Measurements from ENCODE around the gene FXYD6. TPM values are rescaled to one million over a fixed set of nuclear protein-coding genes. Genes with fewer than 3 reads are reported as not detected.

Gene FXYD6
- total and polyA plus RNA-seq, 11 donors = 24.6 to 54.0 (median 39.5) TPM

DNA sequence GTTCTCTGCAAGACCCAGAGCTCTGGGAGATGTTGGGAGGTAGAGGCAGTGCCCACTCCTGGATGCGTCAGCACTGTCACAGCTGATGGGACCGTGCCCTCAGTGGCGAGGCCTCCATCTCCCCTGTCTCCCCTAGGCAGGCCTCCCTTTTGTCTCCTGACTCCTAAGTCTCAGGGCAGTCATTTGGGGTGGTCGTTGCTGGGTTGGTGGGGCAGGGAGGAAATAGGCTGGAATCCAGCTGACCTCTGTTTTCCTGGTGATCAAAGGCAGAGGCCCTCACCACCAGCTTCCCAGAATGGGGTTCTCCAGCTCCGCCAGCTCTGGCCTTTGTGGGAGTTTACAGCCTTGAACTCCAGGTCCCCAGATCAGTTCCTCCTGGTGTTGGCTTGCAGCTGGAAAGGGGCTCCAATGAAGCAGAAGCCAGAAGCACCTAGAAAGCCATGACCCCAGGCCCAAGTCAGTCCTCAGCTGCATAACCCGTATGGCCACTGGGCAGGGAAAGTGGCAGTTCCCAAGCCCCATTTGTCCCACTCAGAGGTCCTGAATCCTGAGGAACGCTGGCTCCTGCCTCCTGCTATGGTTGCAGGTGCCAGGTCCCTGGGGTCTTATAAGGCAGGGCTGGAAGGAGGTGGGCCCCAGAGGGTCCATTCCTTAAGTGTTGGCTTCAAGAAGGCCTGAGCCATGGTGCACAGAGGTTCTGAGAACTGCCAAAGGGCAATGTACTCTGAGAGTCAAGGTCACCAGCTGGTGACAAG, 44.6 kb downstream of the FXYD6 start:
- intact Hi-C loops (cut with DNase I) = loop anchor here in 1 of 10 donors (5.0 kb wide), 1 partner anchor 220 kb away; no protein-coding TSS in a partner anchor
- no peaks in the 10 kb centered on the region for H3K27me3 ChIP-seq
- TF ChIP-seq, protein P1, sequence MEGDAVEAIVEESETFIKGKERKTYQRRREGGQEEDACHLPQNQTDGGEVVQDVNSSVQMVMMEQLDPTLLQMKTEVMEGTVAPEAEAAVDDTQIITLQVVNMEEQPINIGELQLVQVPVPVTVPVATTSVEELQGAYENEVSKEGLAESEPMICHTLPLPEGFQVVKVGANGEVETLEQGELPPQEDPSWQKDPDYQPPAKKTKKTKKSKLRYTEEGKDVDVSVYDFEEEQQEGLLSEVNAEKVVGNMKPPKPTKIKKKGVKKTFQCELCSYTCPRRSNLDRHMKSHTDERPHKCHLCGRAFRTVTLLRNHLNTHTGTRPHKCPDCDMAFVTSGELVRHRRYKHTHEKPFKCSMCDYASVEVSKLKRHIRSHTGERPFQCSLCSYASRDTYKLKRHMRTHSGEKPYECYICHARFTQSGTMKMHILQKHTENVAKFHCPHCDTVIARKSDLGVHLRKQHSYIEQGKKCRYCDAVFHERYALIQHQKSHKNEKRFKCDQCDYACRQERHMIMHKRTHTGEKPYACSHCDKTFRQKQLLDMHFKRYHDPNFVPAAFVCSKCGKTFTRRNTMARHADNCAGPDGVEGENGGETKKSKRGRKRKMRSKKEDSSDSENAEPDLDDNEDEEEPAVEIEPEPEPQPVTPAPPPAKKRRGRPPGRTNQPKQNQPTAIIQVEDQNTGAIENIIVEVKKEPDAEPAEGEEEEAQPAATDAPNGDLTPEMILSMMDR (IDR thresholded peaks at IDR 0.05) = no peak
- no peak for TF ChIP-seq POLR2A (IDR thresholded peaks at IDR 0.05)
- ATAC-seq (no peak), DNase-seq (peak in 2 of 5 donors; percentile 4 to 20)
- H3K4me1 ChIP-seq = peaks cover 0 to 52% (median 25%) of the 10 kb centered on the region in 12 donors
- H3K27ac ChIP-seq = no peak overlapping the region
- 74 to 88% (median 83%) methylated on average over 5 to 7 of the region's 7 CpGs for WGBS, 4 donors
- H3K9me3 ChIP-seq = no peaks in the 10 kb centered on the region
- no peak overlapping the region for H3K4me3 ChIP-seq
- no peaks in the 10 kb centered on the region for H3K36me3 ChIP-seq

DNA sequence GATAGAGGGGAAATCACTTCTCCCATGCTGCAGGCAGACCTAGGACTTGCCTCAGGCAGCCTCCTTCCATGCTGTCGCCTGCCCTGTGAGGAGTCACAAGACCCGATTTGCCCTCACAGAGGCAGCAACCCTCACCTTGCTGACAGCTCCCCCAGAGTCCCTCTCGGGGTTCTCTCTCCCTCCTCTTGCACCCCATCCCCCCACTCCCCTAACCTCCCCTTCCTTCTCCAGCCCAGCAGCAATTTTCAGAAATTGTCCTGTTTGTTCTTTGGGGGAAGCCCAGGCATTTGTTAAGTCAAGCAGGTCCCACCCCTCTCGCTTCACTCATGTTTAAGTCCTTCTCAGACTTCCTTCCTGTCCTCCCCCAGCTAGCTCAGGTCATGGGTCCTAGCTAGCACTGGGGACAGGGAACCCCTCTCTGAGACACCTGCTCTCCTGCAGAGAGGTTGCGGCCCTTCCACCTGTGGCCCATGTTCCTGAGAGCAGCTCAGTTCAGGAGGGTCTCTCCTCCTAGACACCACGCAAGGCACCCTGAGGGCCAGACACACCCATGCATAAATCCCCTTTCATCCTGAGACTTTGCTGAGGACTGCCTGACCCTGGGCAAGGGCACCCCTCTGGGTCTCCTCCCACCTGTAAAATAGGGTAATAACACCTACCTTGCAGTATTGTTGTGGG, 45.6 kb downstream of the FXYD6 start:
- Histone ChIP-seq H3K27ac (no peak overlapping the region), H3K27me3 (no peaks in the 10 kb centered on the region), H3K36me3 (no peaks in the 10 kb centered on the region), H3K9me3 (no peaks in the 10 kb centered on the region), H3K4me1 (peaks cover 0 to 44% (median 25%) of the 10 kb centered on the region in 12 donors), H3K4me3 (no peak overlapping the region)
- no peak for TF ChIP-seq POLR2A (IDR thresholded peaks at IDR 0.05)
- TF ChIP-seq, protein P1 (IDR thresholded peaks at IDR 0.05) = no peak
- DNase-seq = peak in 2 of 5 donors; percentile 6 to 19
- no peak for ATAC-seq
- WGBS, 4 donors = 48 to 71% (median 63%) methylated on average over 6 of the region's 6 CpGs
- intact Hi-C loops (cut with DNase I) = loop anchor here in 1 of 10 donors (5.0 kb wide), 1 partner anchor 221 kb away; no protein-coding TSS in a partner anchor

DNA sequence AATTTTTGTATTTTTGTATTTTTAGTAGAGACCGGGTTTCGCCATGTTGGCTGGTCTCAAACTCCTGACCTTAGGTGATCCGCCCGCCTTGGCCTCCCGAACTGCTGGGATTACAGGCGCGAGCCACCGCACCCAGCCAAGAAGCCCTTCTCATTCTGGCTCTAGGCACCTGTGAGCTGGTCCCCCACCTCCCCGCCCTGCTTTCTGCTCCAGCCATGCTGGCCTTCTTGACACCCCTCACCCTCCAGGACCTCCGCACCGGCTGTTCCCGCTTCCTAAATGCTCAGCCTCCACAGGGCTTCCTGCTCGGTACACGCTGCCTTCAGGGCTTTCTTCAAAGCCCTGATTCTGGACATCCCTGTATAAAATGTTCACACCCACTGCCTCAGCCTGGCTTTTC, 46.4 kb downstream of the FXYD6 start:
- Histone ChIP-seq H3K27ac (no peak overlapping the region), H3K9me3 (no peaks in the 10 kb centered on the region), H3K36me3 (no peaks in the 10 kb centered on the region), H3K4me3 (no peak overlapping the region), H3K4me1 (peaks cover 0 to 50% (median 30%) of the 10 kb centered on the region in 12 donors), H3K27me3 (no peaks in the 10 kb centered on the region)
- no peak for ATAC-seq
- peak in 2 of 5 donors; percentile 4 to 26 for DNase-seq
- intact Hi-C loops (cut with DNase I) = loop anchor here in 1 of 10 donors (5.0 kb wide), 1 partner anchor 222 kb away; no protein-coding TSS in a partner anchor
- no peak for TF ChIP-seq POLR2A (IDR thresholded peaks at IDR 0.05)
- TF ChIP-seq, protein P1 (IDR thresholded peaks at IDR 0.05) = no peak
- WGBS, 4 donors = 79 to 90% (median 84%) methylated on average over 14 of the region's 14 CpGs

DNA sequence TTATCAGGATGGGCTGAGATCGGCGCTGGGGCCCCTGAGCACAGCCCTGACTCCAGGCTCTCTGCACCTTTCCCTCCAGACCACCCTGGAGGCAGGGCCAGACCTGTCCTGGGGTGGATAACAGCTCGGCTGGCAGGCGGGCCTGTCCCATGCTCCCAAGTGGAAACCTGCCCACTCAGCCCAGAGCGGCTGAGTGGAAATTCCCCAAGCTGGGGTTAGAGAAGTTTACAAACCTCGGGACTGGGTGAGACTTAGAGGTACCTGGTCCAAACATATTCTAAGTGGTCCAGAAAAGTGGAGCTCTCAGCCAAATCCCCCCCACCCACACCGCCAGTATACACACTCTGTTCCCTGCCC, 47.1 kb downstream of the FXYD6 start:
- TF ChIP-seq POLR2A (IDR thresholded peaks at IDR 0.05) = no peak
- TF ChIP-seq, protein P1 (IDR thresholded peaks at IDR 0.05) = no peak
- no peak for ATAC-seq
- DNase-seq = peak in 3 of 5 donors; percentile 6 to 28 (median 24)
- peaks cover 0 to 58% (median 35%) of the 10 kb centered on the region in 12 donors for H3K4me1 ChIP-seq
- intact Hi-C loops (cut with DNase I) = no loop called here
- no peaks in the 10 kb centered on the region for H3K36me3 ChIP-seq
- peak overlapping the region in 4 of 12 donors; percentile 38 to 60 (median 53) for H3K27ac ChIP-seq
- H3K9me3 ChIP-seq = no peaks in the 10 kb centered on the region
- H3K27me3 ChIP-seq = no peaks in the 10 kb centered on the region
- no peak overlapping the region for H3K4me3 ChIP-seq
- 74 to 84% (median 79%) methylated on average over 7 of the region's 7 CpGs for WGBS, 4 donors
